Measurements from ENCODE around the gene MAGI2.

DNA sequence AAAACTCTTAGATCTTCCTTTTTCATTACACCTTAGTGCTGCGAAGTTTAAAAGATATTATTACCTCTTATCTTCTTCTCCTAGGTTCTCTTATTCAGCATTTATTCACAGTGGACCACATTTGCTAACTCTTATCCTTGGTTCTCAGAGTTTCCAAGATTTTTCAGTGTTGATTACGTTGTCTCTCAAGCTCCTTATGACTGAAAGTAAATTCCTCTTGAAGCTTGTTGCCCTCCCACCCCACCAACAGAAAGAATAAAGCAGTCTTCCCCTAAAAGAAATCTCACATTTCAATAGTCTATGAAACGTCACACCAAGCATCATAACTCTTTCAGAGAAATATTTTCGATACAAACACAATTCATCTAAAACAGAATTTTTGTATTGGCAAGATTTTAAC lies 362.5 kb downstream of the MAGI2 start:
- TF ChIP-seq EZH2 (IDR thresholded peaks at IDR 0.05; ENCODE audit: insufficient read depth, poor library complexity, severe bottlenecking) (no peak), EZH2phosphoT487 (IDR thresholded peaks at IDR 0.05; ENCODE audit: insufficient read depth, low read depth) (no peak)
